Measurements from ENCODE around the gene GNS. TPM values are rescaled to one million over a fixed set of nuclear protein-coding genes. Genes with fewer than 3 reads are reported as not detected.

Gene GNS
- total RNA-seq, 1 experiment from 2014 or later = 26.0 TPM

- H4K20me1 ChIP-seq (ENCODE audit: control insufficient read depth, insufficient read depth, insufficient read length) = no peaks in the 10 kb centered on the region
- H3K9ac ChIP-seq (ENCODE audit: extremely low read depth, insufficient read length, low read length) = no peak overlapping the region
- no peak for DNase-seq
- Mint-ChIP-seq H3K27ac (peak overlapping the region; percentile 50 to 87 (median 73); a peak in 6 of 7 replicates), H3K9me3 (no peaks in the 10 kb centered on the region), H3K4me3 (peak overlapping the region in 1 of 2 experiments; percentile 18; a peak in 1 of 5 replicates), H3K27me3 (ENCODE audit: low read depth) (no peaks in the 10 kb centered on the region), H3K36me3 (ENCODE audit: insufficient read depth in 1 of 3, low read depth in 3 of 3) (no peaks in the 10 kb centered on the region; a peak in 1 of 7 replicates), H3K4me1 (peaks cover 55 to 74% of the 10 kb centered on the region in 2 experiments)
- H3T11ph ChIP-seq (ENCODE audit: low read length) = no peak overlapping the region
- no peak overlapping the region for H4K5ac ChIP-seq (ENCODE audit: insufficient read length, low read depth, low read length)
- H3K27ac ChIP-seq (ENCODE audit: insufficient read length, low read depth, low read length) = no peak overlapping the region
- H4K91ac ChIP-seq (ENCODE audit: insufficient read length, low read depth, low read length) = no peak overlapping the region
- peaks cover 16% of the 10 kb centered on the region for H3K4me1 ChIP-seq (ENCODE audit: insufficient read depth, low read length)
- H3K9me3 ChIP-seq (ENCODE audit: control insufficient read depth, low read depth, low read length) = no peaks in the 10 kb centered on the region
- H3K18ac ChIP-seq (ENCODE audit: insufficient read length, low read depth, low read length) = no peak overlapping the region
- no peak overlapping the region for H2BK20ac ChIP-seq (ENCODE audit: low read depth, low read length, poor library complexity, severe bottlenecking)
- H3K79me2 ChIP-seq (ENCODE audit: insufficient read depth, low read length) = peaks cover 11% of the 10 kb centered on the region; the same call in 1 of the 2 replicates
- no peak for TF ChIP-seq CTCF (conservative IDR thresholded peaks at IDR 0.05)
- H3K79me1 ChIP-seq (ENCODE audit: insufficient read depth, low read depth, low read length, poor library complexity, severe bottlenecking) = peaks cover 6% of the 10 kb centered on the region
- no peaks in the 10 kb centered on the region for H3K27me3 ChIP-seq (ENCODE audit: insufficient read depth, low read length)
- H4K8ac ChIP-seq (replicated peaks; ENCODE audit: insufficient read length, low read depth, low read length) = no peak overlapping the region
- no CpG with 5 or more reads among the region's 9 CpGs for WGBS (ENCODE audit: extremely low coverage, insufficient read length, low lambda C conversion rate)
- H3K56ac ChIP-seq (ENCODE audit: insufficient read length, low read depth, low read length) = no peak overlapping the region
- H3K23ac ChIP-seq (ENCODE audit: insufficient read length, low read depth, low read length) = no peak overlapping the region
- no peaks in the 10 kb centered on the region for H3K23me2 ChIP-seq (ENCODE audit: insufficient read length, low read depth, low read length, poor library complexity, severe bottlenecking)
- H2BK120ac ChIP-seq (ENCODE audit: low read depth, low read length, poor library complexity, severe bottlenecking) = no peak overlapping the region
- no peak overlapping the region for H3K4ac ChIP-seq (ENCODE audit: low read depth, low read length)
- H2AK5ac ChIP-seq (ENCODE audit: insufficient read length, low read length) = no peak overlapping the region
- no peak overlapping the region for H3K4me2 ChIP-seq (ENCODE audit: insufficient read depth, insufficient read length, low read length)
- H3K14ac ChIP-seq (ENCODE audit: insufficient read depth, low read length) = no peak overlapping the region
- no peak overlapping the region for H2BK5ac ChIP-seq (ENCODE audit: insufficient read length, low read length)
- H2BK12ac ChIP-seq (ENCODE audit: insufficient read length, low read depth, low read length) = no peak overlapping the region
- H2BK15ac ChIP-seq (ENCODE audit: low read depth, low read length) = no peak overlapping the region
- no peak overlapping the region for H2AFZ ChIP-seq (ENCODE audit: low read length)
These were observed 85.6 kb downstream of the GNS start for GRCh38 chr12:64673490-64674169.
